GM18870 (cell line): ENCODE results near the gene SCP2.

Experiments
- ATAC-seq: cut with Tn5 transposase; IDR thresholded peaks from one replicate; pipeline ENCODE4 v1.9.1; 2021; ENCODE audit warnings: moderate library complexity; ENCODE audit not compliant: unreplicated experiment

The SCP2 gene

DNA sequence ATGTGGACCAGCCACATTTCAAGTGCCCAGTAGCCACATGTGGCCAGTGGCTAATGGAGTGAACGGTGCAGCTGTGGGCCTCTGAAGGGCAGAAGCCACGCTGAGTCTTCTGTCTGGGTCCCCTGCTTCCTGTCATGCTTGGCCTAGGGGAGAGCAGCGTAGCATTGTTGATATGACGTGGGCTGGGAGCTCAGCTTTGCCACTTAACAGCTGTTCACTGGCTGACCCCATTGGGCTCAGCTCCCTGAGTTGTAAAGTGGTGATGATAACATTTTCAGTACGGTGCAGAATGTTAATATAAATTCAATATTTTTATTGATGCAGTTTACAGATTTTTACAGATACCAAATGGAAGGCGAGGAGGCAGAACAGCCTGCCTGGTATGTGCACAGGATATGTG is 139.4 kb downstream of the SCP2 start:
- ATAC-seq, result no peak

DNA sequence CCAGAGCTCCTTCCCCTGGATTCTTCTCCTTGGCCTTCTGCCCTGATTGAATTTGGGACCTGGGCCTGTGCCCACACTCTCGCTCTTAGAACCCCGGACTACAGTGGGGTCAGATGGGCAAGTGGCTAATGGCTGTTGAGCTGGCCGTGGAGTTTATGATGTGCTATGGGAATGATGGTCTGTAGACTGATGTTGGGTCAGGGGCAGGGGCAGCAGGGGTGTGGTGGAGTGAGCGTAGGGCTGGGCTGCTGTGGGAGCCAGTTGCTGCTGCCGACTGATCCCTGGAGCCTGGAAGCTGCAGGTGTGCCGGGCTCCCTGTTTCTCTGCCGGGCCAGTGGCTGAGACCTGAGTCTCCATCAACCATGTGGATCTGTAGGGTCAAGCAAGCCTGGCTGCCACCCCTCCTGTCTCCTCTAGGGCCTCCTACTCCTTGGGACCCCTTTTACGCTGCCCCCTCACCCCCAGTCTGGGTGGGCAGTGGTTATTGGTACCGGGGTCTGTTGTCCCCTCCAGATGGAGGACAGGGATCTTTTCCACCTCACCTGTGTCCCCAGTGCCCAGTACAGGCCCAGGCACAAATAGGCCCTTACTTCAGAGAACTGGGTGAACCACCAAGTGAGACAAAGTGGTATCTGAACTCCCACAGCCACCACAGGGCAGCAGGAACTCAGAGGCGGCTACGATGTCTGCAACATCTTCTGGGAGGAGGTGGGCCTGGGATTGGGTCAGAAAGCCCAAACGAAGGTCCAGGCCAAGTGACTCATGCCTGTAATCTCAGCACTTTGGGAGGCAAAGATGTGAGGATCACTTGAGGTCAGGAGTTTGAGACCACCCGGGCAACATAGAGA is 140.0 kb downstream of the SCP2 start:
- no peak for ATAC-seq

DNA sequence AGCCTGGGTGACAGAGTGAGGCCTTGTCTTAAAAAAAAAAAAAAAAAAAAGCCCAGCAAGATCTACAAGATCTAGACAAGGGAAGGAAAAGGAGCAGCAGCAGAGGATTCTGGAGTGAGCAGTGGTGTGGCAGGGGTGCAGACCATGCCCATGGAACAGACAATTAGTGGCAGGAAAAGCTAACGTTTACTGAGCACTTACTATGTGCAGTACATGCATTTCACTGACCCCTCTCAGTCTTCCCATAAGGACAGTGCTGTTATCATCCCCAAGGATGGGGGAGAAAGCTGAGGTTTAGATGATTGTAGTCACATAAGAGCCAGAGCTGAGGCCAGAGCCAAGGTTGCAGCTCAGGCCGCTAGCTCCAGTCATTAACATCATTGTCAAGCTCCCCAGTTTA is 140.8 kb downstream of the SCP2 start:
- no peak for ATAC-seq

DNA sequence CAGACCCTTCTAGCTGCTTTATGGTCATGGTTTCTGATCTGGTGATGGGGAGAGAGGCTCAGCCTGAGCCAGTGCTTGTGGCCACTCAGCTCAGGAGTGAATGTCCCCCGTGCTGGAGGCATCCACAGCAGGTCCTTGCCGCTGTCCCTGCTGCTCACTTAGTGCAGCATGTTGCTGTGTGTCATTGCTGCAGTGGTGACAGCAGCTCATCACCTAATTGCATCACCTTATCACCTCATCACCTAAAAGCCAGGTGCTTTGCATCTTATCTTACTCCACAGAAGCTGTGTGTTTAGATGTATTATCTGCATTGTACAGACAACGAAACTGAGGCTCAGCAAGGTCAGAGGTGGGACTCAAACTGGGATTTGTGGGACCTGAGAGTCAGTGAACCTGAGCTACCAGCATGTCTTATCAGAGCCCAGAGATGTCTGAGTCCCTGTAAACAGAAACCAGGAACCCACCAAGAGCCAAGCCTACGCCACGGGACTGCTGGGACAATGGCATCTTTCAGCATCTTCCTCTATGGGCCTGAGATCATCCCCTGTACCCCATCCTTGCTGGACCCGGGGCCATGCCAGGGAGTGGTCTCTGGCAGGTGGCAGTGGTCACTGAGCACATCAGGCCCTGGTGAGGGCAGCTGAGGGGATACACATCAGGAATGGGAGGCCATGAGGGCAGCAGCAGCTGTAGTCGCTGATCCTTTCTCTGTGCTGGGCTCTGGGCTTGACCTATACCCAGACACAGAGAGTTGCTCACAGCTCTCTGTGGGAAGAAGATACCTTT is 141.4 kb downstream of the SCP2 start:
- ATAC-seq, result no peak

DNA sequence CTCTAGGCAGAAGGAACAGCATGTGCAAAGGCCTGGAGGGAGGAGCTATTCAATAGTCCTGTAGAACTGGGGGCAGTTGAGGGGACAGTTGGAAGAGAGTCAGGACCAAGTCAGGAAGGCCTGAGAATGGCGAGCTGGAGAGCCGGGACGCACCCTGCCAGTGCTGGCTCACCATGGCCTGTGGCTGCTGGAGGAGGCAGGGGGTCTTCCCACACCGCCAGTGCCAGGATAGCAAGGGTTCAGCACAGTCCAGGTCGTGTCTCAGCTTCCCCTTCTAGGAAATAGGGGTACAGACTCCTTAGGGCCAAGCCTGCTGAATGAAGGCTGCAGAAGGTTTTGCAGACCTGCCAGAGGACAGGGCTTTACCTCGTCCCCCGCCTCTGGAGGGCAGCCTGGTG is 142.2 kb downstream of the SCP2 start:
- no peak for ATAC-seq

DNA sequence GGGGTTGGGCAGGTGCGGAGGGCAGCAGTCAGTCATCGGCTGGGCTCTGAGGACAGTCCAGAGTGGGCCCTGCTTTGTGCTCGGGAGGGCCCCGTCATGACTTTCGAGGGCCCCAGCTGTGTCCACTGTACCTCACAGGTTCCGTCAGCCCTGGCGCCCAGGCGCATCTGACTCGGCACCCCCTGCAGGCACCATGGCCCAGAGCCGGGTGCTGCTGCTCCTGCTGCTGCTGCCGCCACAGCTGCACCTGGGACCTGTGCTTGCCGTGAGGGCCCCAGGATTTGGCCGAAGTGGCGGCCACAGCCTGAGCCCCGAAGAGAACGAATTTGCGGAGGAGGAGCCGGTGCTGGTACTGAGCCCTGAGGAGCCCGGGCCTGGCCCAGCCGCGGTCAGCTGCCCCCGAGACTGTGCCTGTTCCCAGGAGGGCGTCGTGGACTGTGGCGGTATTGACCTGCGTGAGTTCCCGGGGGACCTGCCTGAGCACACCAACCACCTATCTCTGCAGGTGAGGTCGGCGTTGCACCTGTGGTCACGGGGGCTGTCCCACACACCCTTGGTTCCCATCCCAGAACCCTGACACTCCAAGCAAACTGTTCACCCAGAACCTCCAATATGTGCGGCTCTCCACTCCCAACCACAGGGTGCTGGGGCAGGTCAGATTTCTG is 142.7 kb downstream of the SCP2 start:
- ATAC-seq, result no peak

DNA sequence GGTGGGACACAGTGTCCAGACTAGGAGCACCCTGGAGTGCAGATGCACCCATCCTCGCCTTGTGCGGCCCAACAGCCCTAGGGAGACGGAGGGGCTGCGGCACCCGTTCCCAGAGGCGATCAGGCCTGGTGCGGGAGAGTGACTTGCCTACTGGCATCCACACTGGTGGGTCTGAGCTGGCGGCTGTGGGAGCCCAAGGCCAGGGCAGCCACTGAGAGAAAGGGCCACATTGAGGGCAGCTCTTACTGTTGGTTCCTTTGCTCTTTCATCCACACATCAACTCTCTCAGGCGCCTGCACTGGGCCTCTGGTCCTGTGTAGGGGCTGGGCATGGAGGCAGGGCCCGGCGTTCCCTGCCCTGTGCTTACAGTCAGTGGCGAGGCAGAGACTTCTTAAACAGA is 143.5 kb downstream of the SCP2 start:
- no peak for ATAC-seq

DNA sequence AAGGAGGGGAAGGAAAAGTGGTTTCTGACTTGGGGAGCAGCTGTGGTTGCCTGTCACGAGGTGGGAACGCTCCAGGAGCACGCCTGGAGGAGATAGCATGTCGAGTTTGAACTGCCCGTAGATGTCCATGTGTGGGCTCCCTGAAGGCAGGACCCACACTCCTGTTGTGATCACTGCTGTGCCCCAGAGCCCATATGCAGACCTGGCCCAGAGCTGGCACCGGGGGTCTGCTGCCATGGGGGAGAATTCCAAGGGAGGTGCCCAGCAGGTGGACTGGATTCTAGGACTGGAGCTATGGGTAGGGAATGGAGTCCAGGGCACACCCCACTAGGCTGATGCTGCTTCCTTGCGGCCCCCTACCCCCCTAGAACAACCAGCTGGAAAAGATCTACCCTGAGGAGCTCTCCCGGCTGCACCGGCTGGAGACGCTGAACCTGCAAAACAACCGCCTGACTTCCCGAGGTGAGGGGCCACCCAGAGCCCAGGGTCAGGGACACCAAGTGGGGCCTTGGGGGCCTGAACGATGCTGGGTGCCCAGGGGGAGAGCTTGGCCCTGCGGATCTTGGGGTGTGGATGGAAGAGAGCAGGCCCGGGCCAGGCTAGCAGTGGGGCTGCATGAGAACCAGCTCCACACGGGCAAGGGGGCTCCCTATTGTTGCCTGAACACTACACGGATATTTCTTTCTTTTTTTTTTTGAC is 144.2 kb downstream of the SCP2 start:
- no peak for ATAC-seq

DNA sequence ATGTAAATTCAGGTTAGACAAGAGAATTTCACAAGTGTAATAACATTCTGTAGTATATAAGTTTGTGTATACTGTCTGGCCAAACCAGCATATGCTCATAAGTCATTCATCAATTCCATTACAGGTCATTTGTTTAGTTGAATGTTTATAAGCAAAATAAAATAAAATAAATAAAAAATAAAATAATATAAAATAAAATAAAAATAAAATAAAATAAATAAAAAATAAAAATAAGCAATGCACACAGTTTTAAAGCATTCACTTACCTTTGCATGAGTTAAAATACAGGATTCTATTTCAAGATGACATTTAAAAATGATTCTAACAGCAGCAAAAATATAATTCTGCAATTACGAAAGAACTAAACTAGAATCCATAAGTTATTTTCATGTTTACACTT is 144.8 kb downstream of the SCP2 start:
- no peak for ATAC-seq

DNA sequence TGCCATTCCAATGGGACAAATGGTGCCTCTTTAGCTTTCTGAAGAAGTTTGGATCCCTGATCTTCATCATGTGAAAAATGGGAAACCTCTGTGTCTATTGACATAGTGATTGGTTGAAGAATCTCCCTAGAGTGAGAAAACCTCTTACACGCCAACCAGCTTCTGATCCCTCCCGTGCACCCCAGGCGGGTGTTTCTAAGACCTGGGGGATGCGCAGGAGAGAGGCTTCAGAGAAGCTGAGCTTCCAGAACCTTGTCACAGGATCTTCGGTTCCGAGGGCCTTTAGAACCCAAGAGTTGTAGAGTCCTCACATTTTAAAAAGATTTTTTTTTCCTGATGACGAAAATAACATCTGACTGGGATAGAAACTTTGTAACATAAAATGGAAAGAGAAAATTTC is 146.2 kb downstream of the SCP2 start:
- ATAC-seq, result no peak

DNA sequence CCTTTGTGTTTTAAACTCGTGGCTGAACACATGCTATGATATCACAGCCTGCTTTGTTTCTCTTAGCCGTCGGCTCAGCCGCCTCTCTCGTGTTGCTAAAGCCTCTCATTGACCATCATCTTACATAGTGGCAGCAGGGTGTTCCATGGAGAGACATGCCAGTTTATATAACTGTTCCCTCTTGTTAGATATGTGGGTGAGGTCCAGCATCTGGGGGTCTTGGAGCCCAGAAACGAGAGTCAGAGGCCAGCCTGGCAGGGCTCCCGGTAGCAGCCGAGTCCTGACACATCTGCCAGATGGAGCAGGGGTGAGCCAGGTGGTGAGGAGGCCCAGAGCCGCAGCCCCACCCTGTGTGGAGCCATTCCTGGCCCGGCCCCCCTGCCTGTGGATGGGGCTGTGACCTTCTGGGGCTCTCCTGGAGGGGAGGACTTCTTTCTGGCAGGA is 146.8 kb downstream of the SCP2 start:
- ATAC-seq, result no peak

DNA sequence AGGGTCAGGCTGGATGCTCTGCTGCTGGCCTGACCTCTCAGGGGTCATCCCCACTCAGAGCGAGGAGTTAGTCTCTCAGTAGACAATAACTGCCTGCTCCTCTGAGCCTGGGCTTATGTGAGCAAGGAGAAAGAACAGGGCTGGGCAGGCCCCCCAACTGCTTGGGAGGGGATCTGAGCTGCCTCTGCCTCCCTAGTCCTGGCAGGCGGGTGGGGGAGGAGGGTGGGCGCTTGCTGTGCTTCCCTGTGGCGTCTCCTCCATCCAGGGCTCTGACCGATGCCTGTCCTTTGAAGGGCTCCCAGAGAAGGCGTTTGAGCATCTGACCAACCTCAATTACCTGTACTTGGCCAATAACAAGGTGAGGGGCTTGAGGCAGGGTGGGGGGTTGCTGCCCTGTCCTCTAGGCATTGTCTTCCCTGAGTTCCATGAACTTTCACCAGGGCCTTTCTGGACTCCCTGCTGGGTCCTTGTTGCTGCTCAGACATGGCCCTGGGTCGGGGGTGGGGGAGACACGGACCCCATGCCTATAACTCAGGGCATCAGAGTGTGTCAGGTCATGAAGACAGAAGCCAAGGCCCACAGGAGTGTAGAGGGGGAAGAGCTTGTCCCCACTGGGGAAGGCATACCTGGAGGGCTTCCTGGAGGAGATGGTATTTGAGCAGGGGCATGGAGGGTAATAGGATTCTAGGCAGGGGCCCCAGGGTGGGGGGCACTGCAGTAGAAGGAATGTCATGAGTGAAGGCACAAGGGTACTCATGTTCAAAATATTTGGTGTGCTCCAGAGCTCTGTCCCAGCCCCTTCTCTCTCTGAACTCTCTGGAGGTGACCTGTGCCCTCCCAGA is 147.5 kb downstream of the SCP2 start:
- no peak for ATAC-seq

DNA sequence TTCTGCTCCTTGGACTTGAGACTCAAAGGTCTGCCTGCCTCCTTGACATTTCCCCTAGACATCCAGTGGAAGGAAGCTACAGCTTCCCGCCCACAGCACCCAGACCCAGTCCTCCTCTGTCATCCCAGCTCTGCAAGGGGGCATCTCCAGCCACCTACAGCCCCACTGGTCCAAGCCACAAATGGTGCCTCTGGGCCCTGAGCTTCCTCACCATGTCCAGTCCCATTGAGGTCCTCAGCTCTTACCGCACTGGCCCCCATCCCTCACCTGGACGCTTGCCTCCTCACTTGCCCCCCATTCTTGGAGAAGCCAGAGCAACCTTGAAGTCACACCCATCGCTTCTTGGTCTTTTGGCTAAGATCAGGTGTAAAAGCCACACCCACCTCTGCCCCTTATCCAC is 148.1 kb downstream of the SCP2 start:
- ATAC-seq, result no peak

DNA sequence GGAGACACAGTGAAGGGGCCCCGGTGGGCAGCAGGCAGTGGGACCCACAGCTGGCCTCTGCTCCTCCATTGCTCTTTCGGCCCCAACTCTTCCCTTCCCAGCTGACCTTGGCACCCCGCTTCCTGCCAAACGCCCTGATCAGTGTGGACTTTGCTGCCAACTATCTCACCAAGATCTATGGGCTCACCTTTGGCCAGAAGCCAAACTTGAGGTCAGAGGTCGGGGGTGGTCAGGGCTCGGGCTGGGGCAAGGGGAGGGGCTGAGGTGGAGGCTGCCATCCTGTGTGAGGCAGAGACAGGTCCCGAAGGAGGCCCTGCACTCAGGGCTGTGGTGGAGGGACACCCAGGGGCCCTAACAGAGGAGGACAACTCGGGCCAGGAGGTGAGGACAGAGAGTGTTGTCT is 148.7 kb downstream of the SCP2 start:
- ATAC-seq, result no peak

DNA sequence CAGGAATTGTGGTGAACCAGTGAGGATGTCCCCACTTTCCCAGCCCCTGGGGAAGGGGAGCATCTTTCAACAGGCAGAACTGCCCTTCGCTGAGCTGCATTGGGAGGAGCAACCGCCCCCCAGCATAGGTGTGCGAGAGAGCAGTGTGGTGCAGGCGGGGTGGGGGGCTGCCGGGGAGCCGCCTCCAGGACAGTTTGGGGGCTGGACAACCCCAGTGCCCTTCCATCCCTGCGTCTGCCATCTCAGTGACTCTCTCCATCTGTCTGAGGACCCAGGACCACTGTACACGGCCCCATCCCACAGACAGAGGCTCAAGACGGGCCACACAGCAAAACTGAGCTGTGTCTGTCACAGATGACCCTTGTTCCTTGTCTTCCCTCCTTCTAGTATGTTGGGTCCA is 149.1 kb downstream of the SCP2 start:
- ATAC-seq, result no peak

DNA sequence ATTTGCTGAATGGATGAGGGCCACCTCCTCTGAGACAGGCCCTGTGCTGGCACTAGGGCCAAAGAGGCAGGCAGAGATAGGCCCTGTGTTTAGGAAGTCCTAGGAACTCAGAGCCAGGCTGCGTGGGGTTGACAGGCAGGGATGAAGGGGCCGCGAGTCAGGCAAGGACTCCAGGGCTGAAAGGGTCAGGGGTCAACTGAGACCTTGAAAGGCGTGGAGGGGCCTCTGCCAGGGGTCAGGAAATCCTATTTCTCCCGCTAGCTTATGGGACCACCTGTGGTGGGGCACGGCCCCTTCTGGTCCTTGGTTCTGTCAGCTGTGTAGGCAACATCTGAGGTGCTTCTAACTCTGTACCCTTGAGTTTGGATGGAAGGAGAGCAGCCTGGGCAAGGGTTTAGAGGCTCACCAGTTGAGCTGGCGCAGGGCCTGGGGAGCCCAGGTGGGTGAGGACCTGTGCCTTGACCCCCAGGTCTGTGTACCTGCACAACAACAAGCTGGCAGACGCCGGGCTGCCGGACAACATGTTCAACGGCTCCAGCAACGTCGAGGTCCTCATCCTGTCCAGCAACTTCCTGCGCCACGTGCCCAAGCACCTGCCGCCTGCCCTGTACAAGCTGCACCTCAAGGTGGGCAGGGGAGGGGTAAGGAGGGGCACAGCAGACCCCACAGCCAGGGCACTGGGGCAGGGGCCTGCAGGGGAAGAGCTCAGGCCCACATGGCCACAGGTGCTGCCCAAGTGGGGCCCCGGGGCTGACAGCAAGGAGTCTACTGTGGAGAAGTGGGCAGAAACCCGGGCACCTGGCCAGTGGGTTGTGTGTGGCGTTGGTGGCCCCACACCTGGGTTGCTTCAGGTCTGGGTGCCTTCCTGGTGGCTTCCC is 149.9 kb downstream of the SCP2 start:
- ATAC-seq, result no peak

DNA sequence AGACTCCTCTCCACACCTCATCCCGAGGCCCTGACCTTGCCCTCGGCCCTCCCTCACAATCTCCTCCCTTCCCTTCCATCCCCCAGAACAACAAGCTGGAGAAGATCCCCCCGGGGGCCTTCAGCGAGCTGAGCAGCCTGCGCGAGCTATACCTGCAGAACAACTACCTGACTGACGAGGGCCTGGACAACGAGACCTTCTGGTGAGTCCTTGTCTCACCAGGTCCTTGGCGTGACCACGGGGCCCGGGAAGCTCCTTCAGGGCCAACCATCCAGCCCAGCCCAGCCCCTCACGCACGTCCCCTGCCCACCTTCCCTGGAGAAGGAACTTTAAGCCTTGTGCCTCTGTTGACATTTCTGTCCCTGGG is 150.5 kb downstream of the SCP2 start:
- ATAC-seq, result no peak

DNA sequence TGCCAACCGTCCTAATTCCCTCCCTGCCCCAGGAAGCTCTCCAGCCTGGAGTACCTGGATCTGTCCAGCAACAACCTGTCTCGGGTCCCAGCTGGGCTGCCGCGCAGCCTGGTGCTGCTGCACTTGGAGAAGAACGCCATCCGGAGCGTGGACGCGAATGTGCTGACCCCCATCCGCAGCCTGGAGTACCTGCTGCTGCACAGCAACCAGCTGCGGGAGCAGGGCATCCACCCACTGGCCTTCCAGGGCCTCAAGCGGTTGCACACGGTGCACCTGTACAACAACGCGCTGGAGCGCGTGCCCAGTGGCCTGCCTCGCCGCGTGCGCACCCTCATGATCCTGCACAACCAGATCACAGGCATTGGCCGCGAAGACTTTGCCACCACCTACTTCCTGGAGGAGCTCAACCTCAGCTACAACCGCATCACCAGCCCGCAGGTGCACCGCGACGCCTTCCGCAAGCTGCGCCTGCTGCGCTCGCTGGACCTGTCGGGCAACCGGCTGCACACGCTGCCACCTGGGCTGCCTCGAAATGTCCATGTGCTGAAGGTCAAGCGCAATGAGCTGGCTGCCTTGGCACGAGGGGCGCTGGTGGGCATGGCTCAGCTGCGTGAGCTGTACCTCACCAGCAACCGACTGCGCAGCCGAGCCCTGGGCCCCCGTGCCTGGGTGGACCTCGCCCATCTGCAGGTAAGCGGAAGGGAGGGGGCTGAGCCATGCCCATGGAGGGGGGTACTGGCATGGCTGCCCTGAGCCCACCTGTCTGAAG is 151.4 kb downstream of the SCP2 start:
- ATAC-seq, result no peak

DNA sequence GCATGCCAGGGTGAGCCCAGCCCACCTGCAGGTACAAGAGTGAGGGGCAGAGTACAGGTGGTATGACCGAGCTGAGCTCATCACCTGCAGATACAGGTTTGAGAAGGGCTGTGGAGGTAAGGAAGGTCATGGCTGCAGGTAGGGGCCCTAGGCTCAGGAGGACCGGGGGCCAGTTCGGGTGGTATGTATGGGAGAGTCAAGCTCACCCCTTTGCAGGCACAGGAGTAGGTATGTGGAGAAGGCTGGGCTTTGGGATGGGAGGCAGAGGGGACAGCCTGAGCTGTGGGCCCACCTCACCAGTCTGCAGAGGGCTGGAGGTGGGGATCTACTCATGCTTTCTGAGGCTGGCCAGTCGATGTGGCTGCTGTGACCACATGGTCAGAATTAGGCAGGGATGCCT is 152.2 kb downstream of the SCP2 start:
- ATAC-seq, result no peak
